NCI-H524 treated with DMSO at 0.1 percent for 48 hours (cell line): ENCODE data around the gene TXNDC15.
A peak's percentile ranks its signal among the peaks of the same experiment; 100 is the strongest.
"Not testable (repeated sequence)": the region's sequence is repeated elsewhere in the genome, so short reads cannot be mapped to it uniquely, and the experiment has no call there.

Source experiments
- DNase-seq: peaks from one replicate; lab custom pipeline; 2025; lab: John Stamatoyannopoulos, UW

The TXNDC15 gene

DNA sequence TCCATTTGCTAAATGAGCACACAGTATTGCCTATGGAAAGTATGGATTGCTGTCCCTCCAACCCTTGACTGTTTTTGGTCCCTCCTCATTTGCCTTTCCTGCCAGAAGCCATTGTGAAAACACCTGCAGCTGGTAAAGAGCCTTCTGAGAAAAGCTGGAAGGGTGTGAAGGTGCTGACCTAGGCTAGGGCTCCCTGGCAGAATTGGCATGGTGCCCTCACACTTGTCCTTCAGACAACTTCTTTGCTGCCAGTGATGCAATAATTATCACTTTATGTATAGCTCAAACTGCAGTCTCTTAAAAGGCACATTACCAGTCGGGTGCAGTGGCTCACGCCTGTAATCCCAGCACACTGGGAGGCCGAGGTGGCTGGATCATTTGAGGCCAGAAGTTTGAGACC, 4.2 kb downstream of the TXNDC15 start:
- DNase-seq: no peak

DNA sequence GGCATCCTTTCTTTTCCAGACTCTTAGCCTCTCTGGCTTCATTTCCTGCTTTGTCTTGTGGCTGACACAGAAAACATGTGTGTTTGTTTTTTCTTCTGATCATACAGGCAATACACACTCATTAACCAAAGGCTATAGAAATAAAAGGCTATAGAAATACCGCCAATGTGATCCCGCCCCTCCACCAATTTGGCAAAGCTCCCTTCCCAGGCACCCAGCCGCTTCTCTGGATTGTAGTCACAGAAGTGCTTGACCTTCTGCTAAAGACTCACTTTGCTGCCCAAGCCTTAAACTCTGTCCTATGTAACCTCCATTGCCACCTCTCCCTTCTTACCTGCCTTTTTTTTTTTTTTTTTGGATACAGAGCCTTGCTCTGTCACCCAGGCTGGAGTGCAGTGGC, 5.3 kb downstream of the TXNDC15 start:
- no peak for DNase-seq

DNA sequence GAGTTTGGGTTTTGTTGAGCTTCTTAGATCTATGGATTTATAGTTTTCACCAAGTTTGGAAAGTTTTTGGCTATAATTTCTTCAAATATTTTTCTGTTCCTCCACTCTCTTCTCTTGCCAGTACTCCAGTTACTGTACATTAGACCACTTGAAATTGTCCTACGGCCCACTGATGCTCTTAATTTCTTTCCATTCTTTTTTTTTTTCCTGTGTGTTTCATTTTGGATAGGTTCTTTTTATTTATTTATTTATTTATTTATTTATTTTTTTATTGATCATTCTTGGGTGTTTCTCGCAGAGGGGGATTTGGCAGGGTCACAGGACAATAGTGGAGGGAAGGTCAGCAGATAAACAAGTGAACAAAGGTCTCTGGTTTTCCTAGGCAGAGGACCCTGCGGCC, 6.8 kb downstream of the TXNDC15 start:
- DNase-seq: not testable (repeated sequence)

DNA sequence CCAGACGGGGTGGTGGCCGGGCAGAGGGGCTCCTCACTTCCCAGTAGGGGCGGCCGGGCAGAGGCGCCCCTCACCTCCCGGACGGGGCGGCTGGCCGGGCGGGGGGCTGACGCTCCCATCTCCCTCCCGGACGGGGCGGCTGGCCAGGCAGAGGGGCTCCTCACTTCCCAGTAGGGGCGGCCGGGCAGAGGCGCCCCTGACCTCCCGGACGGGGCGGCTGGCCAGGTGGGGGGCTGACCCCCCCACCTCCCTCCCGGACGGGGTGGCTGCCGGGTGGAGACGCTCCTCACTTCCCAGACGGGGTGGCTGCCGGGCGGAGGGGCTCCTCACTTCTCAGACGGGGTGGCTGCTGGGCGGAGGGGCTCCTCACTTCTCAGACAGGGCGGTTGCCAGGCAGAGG, 7.5 kb downstream of the TXNDC15 start:
- DNase-seq: not testable (repeated sequence)

DNA sequence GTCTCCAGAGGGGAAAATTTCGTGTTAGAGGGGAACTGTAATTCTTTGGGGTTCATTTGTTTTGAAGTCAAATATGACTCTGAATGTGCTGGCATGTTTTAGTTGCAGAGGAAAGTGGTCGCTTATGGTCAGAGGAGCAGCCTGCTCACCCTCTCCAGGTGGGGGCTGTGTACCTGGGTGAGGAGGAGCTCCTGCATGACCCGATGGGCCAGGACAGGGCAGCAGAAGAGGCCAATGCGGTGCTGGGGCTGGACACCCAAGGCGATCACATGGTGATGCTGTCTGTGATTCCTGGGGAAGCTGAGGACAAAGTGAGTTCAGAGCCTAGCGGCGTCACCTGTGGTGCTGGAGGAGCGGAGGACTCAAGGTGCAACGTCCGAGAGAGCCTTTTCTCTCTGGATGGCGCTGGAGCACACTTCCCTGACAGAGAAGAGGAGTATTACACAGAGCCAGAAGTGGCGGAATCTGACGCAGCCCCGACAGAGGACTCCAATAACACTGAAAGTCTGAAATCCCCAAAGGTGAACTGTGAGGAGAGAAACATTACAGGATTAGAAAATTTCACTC, 13.5 kb downstream of the TXNDC15 start:
- no peak for DNase-seq

DNA sequence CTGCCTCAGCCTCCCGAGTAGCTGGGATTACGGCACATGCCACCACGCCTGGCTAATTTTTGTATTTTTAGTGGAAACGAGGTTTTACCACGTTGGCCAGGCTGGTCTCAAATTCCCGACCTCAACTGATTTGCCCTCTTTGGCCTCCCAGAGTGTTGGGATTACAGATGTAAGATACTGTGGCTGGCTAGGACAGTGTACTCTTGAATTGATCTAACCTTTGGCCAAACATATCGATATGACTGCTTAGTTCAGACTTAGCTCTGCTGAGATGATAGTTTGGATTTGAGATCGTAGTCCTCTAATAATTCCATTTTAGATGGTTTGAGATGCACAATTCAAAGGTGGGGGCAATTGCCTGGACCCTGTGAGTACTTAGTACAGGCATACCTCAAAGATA, 15.2 kb downstream of the TXNDC15 start:
- no peak for DNase-seq

DNA sequence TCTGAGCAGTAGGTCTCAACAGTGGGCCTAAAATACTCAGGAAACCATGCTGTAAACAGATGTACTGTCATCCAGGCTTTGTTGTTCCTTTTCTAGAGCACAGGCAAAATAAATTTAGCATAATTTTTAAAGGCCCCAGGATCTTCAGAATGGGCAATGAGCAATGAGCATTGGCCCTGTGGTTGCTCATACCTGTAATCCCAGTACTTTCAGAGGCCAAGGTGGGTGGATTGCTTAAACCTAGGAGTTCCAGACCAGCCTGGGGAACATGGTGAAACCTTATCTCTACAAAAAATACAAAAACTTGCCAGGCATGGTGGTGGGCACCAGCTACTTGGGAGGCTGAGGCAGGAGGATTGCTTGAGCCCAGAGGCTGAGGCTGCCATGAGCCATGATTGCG, 17.3 kb downstream of the TXNDC15 start:
- no peak for DNase-seq

DNA sequence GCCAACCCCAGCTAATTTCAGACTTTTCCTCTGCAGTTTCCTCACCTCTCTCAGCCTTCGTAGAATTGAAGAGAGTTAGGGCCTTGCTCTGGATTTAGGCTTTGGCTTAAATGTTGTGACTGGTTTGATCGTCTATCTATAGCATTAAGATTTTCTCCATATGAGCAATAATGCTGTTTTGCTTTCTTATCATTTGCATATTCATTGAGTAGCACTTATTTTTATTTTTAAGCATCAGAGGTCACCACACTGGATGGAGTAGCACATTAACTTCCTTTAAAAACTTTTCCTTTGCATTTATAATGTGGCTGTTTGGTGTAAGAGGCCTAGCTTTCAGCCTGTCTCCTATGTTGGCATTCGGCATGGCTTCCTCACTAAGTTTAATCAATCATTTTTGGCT, 18.1 kb downstream of the TXNDC15 start:
- no peak for DNase-seq

DNA sequence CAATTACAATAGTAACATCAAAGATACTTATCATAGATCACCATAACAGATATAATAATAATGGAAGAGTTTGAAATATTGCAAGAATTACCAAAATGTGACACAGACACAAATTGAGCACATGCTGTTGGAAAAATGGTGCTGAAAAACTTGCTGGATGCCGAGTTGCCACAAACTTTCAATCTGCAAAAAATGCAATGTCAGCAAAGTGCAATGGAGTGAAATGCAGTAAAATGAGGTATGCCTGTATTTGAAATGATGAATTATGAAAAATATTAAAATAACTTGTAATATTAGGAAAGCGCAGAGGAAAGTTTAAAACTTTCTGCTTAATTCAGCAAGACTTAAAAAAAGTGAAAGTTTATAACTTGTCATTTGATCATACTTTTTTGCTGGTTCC, 18.8 kb downstream of the TXNDC15 start:
- DNase-seq: no peak

DNA sequence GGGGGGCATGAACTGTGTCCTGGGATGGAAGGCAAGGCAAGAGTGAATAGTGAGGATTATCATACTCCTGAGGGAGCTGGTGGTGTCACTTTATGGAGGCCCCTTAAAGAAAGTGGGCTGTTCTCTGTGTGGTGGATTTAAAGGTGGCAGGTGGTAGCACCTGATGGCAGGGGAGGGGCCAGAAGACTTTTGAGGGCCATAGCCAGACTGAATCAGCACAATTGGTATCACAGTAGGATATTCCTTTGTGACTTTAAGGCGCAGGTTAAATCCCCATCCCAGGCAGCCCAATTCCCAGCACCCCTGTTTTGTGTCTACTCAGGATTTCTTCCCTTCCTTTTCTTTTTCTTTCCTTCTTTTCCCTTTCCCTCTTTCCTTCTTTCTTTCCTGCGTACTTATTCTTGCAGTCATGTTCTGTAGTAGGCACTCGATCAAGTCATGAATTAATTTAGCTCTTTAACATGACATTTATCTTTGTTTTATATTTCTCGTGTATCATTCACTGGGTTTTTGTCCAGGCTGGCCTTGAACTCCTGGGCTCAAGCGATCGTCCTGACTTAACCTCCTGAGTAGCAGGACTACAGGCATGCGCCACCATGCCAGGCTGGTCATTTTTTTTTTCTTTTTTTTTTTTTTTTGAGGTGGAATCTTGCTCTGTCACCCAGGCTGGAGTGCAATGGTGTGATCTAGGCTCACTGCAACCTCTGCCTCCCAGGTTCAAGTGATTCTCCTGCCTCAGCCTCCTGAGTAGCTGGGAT, 19.8 kb downstream of the TXNDC15 start:
- DNase-seq: no peak

DNA sequence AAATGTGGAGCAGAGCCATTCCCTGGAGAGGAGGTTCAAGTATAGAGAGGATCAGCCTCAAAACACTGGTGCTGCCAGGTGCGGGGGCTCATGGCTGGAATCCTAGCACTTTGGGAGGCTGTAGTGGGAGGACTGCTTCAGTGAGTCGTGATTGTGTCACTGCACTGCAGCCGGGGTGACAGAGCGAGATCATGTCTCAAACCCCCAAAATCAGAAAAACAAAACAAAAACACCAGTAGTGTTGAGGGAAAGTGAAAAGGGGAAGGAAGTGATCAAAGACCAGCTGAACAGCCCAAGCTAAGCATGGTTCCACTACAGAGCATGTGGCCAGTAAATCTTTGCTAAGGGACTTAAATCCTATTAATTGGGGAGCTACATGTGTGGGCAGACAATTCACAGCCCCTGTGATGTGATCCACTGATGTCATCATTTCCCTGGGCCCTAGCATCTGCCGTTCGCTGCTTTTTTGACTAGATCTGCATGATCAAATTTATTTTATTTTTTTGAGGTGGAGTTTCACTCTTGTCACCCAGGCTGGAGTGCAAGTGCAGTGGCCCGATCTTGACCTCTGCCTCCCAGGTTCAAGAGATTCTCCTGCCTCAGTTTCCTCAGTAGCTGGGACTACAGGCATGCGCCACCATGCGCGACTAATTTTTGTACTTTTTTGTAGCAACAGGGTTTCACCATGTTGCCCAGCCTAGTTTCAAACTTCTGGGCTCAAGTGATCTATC, 28.1 kb downstream of the TXNDC15 start:
- DNase-seq: no peak

DNA sequence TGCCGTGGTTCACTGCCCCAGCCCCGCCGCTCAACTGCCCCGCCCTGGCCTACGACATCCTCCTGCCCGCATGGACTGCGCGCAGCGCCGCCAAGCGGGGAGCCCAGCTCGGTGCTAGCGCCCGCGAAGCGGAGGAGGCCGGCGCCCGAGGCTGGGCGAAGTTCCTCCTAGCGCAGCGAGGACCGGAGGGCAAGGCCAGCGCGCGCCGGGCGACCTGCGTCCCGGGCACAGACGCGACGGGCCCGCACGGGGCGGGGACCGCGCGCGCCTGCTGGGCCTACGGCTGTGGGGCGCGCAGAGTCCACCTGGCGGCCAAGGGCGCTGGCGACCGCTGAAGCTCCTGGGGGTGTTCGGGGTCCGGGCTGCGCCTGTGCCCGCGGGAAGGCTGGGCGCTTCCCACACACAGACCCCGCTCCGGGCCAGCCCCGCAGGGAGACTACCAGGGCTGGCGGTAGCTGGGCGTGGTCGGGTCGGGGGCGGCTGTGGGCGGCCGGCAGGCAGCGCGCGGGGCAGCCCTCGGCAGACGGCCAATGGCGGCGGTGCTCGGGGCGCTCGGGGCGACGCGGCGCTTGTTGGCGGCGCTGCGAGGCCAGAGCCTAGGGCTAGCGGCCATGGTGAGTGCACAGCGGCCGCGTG, 30.6 kb downstream of the TXNDC15 start, which contains the start of gene PCBD2:
TSS of gene PCBD2 (plus strand) at position 522 of the 636 bp plus-strand sequence. CDS start at position 531, 9 bp downstream.
- DNase-seq: peak; percentile 56

DNA sequence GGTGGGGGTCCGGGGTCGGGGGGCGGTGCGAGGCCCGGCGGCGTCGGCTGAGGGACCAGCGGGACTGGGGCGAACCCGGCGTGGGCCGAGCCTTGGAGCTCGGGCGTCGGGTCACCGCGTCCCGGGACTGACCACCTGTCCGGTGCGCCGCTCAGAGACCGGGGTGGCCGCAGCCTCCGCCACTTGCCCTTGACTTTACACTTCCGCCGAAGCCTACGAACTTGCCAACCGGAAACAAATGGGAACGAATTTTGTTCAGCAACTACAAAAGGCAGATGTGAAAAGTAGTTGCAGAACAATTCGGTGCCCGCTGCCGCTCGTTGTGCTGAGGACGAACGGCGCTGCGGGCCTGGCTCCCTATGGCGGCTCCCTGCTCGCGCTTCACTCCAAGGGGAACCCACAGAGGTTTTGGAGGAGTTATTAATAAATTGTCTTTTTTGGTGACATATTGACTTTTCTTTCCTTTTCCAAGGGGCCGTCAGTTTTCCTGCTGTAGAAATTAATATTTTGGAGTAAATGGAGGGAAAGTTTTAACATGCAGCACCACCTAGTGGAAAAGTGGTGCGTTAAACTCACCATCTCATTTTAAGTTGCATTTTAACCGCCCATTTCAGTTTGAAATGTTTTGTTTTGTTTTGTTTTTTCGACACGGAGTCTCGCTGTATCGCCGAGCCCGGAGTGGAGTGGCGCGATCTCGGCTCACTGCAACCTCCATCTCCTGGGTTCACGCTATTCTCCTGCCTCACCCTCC, 31.2 kb downstream of the TXNDC15 start:
- DNase-seq: no peak

DNA sequence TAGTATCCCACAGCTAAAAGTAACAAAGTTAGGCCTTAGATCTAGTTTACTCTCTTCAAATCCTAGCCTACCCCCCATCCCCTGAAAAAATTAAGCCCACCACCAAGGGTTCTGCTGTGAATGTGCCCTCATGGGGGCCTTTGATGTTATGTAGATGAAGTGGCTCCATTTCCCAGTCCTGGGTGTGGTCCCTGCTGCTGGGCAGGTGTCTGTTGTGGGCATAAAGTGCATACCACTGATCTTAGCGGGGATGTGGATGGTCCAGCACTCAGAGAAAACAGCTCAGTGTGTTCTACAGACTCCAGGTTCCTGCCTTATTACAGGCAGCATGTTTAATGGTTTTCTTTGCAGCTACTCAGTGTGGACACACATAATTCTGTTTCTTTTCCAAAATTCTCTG, 32.6 kb downstream of the TXNDC15 start:
- no peak for DNase-seq

DNA sequence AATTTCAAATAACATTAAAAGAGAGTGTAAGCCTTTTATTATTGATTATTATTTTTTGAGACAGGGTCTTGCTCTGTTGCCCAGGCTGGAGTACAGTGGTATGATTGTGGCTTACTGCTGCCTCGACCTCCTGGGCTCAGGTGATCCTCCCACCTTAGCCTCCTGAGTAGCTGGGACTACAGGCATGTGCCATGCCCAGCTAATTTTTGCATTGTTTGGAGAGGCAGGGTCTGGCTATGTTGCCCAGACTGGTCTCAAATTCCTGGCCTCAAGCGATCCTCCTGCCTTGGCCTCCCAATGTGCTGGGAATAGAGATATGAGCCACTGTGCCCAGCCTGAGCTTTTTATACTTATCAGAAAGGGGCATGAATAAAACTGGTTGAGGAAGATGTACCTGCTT, 36.6 kb downstream of the TXNDC15 start:
- not testable (repeated sequence) for DNase-seq

DNA sequence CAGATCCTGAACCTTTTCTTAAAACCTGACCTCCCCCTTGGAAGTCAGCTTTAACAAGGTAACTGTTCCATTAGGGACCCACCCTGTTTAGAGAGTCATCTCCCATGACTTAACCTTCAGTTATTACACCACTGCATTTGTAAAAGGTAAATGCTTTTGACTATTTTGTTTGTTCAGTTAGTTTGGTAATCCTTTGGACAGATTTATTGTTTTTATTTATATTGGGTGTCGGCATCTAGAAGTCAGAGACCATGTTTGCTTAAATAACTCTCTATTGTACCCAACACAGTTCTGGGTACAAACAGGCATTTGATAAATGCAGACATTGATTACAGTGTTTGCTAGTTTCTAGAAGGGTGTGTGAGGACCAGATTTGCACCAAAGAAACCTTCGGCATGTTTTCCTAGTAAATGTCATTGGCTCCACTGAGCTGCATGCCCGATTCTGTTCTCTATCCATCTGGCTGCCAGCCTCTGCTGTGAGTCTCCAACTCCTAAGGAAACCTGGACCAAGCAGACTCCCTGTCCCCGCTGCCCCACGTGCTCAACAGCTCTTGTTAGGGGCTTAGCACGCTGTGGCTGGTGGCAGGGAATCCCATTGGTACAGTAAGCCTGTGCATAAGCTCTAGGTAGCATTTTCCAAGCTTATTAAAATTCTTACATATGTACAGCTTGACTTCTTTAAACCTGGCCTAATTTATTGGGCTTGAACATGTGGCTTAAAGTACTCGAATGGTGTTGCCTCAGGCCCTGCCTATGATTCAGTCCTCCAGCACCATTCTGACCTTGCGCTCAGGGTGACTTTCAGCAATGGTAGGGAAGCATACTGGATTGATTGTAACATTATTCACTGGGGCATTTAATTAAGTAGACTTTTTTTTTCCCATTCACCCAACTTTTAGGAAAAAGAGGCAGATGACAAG, 37.4 kb downstream of the TXNDC15 start:
- DNase-seq: peak; percentile 4

DNA sequence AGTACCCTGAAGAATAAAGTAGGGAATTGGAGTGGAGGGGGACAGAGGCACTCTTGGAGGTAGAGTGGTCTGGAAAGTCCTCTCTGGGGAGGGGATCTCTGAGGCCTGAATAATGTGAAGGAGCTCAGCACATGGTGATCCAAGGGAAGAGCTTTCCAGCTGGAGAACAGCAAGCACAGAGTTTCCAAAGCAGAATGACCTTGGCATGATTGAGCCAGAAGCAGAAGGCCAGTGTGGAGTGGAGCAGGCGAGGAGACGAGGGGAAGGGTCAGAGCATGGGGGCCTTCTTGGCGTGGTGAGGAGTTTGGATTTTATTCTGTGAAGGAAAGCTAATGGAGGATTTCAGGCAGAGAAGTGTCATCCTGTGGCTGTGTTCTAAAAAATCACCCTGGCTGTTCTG, 39.1 kb downstream of the TXNDC15 start:
- DNase-seq: no peak

DNA sequence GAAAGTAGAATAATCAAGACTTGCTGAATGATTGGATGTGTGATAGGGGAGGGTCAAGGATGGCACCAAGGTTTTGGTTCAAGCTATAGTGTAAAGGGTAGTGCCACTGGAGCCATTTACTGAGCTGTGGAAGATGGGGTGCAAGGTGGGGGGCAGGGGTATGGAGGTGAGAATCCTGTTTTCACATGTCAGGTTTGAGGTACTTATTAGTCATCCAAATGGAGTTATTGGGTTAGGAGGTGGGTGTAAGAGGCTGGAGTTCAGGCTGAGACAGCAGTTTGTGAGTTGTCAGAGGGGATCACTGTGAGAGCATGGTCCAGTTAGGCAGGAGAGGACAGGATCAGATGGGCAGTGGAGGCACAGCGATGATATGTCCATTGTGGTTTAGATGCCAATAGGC, 39.6 kb downstream of the TXNDC15 start:
- no peak for DNase-seq

DNA sequence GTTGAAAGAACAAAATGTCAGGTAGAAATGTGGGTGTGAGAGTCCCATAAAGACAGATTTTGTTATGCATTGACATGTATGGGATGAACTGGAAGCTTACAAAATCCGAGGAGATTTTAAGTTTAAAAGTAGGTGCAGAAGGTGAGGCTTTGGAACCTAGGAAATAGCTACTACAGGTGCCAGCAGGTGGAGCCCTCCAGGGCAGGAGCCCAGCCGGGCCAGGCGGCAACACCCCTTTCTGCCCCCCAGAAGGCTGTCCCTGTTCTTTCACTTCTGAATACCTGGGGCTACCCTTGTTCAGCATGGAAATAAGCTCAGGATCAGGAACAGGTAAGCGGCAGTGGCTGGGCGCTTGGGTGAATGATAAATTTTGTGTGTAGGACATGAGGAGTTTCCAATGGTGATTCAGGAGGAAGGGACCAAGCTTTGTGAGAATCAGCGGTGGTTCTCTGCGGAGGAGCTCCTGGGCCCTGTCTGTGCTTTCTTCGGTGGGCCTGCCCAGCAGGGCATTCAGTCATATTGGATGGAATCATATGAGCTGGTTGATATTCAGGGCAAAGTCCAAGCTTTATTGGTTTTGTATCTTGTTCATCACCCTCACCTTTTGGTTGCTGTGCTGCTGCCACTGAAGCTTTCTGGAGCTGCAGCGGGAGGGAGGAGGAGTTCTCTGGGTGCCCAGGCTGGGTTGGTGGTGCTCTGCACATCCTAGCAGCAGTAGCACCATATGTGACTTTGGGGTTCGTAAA, 43.1 kb downstream of the TXNDC15 start:
- DNase-seq: no peak

DNA sequence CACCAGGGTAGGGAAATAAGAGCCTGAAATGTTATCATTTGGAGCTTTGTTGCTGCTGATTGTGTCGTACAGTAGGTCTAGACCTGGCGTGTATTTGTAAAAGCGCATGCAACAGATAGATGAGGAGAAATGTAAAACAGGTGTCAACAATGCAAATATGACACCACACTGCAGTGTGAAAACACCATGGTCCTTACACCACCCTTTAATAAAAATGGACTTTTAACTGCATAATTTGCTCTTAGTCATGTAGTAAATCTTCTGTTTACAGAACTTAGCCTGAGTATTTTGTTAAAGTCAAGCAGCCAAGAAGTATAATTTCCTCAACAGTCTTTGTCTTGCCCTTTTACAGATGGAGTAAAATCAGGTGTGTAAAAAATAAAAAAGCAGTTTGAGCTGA, 44.7 kb downstream of the TXNDC15 start:
- DNase-seq: no peak
